ENCODE data around the gene HOXD1.

GRCh38 chr2:176155356-176156044, 33.0 kb upstream of the HOXD1 start:
- TF ChIP-seq, protein P1, sequence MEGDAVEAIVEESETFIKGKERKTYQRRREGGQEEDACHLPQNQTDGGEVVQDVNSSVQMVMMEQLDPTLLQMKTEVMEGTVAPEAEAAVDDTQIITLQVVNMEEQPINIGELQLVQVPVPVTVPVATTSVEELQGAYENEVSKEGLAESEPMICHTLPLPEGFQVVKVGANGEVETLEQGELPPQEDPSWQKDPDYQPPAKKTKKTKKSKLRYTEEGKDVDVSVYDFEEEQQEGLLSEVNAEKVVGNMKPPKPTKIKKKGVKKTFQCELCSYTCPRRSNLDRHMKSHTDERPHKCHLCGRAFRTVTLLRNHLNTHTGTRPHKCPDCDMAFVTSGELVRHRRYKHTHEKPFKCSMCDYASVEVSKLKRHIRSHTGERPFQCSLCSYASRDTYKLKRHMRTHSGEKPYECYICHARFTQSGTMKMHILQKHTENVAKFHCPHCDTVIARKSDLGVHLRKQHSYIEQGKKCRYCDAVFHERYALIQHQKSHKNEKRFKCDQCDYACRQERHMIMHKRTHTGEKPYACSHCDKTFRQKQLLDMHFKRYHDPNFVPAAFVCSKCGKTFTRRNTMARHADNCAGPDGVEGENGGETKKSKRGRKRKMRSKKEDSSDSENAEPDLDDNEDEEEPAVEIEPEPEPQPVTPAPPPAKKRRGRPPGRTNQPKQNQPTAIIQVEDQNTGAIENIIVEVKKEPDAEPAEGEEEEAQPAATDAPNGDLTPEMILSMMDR (IDR thresholded peaks at IDR 0.05): no peak
- TF ChIP-seq RCOR1 (IDR thresholded peaks at IDR 0.05; ENCODE audit: low read length) (no peak), CHD2 (IDR thresholded peaks at IDR 0.05; ENCODE audit: low read length, partially characterized antibody) (no peak), RFX5 (IDR thresholded peaks at IDR 0.05; ENCODE audit: low read length) (no peak), POLR2AphosphoS5 (IDR thresholded peaks at IDR 0.05; ENCODE audit: low read depth, low read length) (no peak), EZH2phosphoT487 (IDR thresholded peaks at IDR 0.05; ENCODE audit: borderline replicate concordance, low read depth) (no peak), FOXM1 (IDR thresholded peaks at IDR 0.05; ENCODE audit: low read depth) (no peak), RAD21 (IDR thresholded peaks at IDR 0.05; ENCODE audit: low read length) (no peak), NFIC (IDR thresholded peaks at IDR 0.05; ENCODE audit: borderline replicate concordance) (no peak)
- TF ChIP-seq, protein P2, sequence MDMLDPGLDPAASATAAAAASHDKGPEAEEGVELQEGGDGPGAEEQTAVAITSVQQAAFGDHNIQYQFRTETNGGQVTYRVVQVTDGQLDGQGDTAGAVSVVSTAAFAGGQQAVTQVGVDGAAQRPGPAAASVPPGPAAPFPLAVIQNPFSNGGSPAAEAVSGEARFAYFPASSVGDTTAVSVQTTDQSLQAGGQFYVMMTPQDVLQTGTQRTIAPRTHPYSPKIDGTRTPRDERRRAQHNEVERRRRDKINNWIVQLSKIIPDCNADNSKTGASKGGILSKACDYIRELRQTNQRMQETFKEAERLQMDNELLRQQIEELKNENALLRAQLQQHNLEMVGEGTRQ (IDR thresholded peaks at IDR 0.05; ENCODE audit: borderline replicate concordance, low read depth, low read length): no peak
- TF ChIP-seq, protein P3, sequence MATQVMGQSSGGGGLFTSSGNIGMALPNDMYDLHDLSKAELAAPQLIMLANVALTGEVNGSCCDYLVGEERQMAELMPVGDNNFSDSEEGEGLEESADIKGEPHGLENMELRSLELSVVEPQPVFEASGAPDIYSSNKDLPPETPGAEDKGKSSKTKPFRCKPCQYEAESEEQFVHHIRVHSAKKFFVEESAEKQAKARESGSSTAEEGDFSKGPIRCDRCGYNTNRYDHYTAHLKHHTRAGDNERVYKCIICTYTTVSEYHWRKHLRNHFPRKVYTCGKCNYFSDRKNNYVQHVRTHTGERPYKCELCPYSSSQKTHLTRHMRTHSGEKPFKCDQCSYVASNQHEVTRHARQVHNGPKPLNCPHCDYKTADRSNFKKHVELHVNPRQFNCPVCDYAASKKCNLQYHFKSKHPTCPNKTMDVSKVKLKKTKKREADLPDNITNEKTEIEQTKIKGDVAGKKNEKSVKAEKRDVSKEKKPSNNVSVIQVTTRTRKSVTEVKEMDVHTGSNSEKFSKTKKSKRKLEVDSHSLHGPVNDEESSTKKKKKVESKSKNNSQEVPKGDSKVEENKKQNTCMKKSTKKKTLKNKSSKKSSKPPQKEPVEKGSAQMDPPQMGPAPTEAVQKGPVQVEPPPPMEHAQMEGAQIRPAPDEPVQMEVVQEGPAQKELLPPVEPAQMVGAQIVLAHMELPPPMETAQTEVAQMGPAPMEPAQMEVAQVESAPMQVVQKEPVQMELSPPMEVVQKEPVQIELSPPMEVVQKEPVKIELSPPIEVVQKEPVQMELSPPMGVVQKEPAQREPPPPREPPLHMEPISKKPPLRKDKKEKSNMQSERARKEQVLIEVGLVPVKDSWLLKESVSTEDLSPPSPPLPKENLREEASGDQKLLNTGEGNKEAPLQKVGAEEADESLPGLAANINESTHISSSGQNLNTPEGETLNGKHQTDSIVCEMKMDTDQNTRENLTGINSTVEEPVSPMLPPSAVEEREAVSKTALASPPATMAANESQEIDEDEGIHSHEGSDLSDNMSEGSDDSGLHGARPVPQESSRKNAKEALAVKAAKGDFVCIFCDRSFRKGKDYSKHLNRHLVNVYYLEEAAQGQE (IDR thresholded peaks at IDR 0.05; ENCODE audit: low read depth, low read length): no peak

Data from SK-N-SH (cell line).